LNCAP (cell line): ENCODE data around the gene TOMM6.

Source experiments
- TF ChIP-seq, protein P1 (sequence below): fragments of 450-650 bp; IDR thresholded peaks from 2 replicates; pipeline ENCODE4 v1.5.1; 2017; ENCODE audit warnings: mild to moderate bottlenecking

Gene TOMM6

DNA sequence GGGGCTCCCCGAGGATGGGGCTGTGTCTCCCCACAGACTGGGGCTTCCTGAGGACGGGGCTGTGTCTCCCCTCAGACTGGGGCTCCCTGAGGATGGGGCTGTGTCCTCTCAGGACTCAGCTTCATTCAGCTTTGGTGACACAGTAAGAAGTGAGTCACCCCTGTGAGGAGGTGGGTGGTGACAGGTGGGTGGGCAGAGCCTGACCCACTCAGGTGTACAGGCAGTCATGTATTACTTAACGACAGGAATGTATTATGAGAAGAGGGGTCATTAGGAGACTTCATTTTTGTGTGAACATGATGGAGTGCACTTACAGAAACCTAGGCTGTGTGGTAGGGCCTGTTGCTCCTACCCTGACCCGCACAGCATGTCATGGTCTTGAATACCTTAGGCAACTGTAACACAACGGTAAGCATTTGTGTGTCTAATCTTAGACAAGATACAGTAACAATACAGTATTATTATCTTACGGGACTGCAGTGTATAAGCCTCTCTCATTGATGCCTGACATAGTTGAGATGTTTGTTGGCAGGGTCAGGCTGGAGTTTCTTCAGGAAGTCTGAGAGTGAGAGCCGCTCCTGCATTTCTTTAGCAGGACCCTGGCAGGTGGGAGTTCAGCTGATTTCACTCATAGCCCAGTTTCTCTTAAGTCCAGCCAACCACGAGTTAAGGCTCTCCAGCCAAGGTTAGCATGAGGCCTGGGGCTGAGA, 29.4 kb upstream of the TOMM6 start:
- TF ChIP-seq, protein P1, sequence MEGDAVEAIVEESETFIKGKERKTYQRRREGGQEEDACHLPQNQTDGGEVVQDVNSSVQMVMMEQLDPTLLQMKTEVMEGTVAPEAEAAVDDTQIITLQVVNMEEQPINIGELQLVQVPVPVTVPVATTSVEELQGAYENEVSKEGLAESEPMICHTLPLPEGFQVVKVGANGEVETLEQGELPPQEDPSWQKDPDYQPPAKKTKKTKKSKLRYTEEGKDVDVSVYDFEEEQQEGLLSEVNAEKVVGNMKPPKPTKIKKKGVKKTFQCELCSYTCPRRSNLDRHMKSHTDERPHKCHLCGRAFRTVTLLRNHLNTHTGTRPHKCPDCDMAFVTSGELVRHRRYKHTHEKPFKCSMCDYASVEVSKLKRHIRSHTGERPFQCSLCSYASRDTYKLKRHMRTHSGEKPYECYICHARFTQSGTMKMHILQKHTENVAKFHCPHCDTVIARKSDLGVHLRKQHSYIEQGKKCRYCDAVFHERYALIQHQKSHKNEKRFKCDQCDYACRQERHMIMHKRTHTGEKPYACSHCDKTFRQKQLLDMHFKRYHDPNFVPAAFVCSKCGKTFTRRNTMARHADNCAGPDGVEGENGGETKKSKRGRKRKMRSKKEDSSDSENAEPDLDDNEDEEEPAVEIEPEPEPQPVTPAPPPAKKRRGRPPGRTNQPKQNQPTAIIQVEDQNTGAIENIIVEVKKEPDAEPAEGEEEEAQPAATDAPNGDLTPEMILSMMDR: no peak

DNA sequence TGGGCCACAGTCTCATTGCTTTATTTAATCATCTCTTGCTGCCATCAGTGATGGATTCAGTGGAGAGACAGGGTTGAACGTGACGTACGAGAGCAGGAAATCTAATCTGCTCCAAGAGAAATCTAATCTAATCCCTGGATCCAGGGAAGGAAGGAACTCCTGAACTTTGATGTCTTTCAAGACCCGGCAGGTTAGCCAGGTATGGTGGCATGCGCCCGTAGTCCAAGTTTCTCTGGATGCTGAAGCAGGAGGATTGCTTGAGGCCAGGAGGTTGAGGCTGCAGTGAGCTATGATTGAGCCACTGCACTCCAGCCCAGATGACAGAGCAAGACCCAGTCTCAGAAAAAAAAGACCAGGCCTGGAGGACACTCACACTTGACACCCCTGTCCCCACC, 28.9 kb upstream of the TOMM6 start:
- TF ChIP-seq, protein P1: no peak

DNA sequence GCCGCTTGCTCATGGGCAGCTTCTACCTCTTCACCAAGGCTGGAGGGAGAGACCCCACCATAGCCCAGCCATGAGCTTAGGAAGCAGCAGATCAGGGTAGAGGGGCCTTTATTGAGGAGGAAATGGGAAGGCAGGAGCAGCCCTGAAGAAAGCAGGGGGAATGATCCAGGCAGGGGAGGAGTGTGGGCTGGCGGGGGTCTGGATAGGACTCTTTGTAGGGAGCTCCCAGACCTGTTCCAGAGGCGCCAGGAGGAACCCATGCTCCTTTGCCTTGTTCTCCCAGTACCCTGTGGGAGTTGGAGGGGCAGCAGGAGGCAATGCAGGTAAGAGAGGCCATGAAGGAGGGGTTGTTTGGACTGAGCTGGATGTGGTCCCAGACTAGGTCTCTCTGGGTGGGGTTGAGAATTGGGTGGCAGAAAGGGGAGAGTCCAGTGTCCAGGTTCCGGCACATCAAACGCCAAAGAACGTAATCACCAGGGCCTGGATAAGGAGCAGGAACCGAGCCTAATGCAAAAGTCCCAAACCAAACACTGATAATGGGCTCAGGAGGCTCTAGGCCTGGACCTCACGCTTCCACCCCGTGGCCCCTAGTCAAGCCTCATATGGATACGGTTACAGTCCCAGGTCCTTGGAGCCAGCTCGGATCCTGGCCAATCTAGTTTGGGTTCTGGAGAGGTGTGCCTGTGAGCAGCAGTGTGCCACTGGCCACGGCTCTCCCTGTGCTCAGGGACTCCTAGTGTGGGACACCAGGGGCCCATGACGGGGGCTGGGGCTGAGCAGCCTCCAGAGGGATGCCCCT, 28.2 kb upstream of the TOMM6 start:
- TF ChIP-seq, protein P1: no peak

DNA sequence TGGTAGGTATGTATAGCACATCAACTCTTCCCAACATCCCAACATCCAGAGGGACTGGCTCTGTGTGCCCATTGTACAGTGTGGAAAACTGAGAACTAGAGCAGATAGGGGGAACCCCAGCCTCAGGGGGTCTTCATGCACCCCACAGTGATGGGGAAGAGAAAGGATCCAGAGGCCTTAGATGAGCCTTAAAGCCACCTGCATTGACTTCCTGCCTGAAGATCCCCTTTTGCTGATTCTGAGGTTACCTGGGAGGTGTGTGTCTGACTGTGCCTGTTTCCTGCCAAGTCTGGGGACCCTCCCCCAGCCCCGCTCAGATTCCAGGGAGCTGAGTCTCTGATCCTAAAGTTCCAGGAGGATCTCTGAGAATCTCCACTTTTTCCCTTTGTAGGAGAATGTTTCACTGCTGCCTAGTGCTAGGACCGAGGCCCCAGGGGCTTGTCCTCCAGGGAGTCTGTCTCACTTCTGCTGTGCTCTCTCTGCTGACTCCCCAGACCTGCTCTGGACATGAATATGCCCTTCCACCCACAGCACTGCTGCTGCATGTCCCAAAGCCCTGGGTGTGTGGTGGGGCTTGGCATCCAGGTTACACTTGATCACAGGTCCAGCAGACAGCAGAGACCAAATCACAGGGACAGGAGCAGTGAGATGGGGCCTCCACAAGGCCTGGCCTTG, 27.5 kb upstream of the TOMM6 start:
- TF ChIP-seq, protein P1: no peak

DNA sequence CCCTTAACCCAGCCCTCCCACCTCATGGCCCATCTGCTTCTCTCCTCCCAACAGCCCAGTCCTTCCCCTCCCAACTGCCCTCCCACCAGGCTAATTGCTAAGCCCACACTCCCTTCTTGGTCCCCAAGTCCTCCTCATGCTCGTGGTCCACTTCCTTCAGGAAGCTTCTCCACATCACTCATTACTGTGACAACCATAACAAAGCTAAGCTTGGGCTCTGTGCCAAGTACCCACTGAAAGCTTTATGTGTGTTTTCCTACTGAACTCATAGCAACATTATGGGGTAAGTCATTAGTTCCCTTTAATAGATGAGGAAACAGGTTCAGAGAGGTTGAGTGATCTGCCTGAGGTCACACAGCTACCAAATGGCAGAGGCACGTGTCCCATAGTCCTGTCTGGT, 24.0 kb upstream of the TOMM6 start:
- TF ChIP-seq, protein P1: no peak

DNA sequence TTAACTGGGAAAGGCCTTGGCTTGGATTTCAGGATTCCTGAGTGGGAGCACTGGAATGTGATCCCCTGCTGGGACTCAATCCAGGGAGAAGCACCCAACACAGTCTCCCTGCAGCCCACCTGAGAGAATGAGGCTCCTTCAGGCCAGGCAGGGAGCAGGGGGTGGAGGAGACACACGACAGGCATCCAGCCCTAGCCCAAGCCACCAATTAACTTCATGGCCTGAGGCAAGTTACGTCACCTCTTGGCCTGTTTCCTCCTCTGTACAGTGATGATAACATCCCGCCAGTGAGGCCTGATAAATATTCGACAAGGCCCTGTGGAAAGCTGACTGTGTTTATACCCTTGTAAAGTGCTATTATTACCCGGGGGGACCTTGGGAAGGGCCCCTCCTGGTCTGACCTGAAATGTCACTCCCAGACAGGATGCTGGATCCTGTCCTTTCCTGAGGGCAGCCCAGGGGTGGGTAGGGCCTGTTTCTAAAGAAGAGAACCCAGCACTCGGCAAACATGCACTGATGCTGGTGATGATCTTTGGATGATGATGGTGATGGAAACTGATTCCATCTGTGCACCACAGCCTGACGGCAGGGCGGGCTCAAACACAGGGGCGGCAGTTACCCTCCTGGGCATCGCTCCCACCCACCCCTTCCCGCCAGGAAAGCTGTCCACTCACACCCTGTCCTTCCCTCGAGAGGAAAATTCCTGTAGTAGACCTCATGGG, 20.2 kb upstream of the TOMM6 start:
- TF ChIP-seq, protein P1: no peak
